Right lobe of liver (tissue), 4 donors: ENCODE results near the gene PCID2.

Experiments
- POLR2A ChIP-seq: fragments of 450-650 bp; IDR thresholded peaks from one replicate; pipeline ENCODE4 v1.6.1; 2017; ENCODE audit warnings: antibody characterized with exemption, mild to moderate bottlenecking
- TF ChIP-seq, protein P1 (sequence below), 4 donors: fragments of 200-600 bp in 3 of 4; fragments of 450-650 bp in 1 of 4; IDR thresholded peaks; one replicate each; pipeline versions ENCODE4 v1.5.1 to v1.8.0; 2016 to 2022; ENCODE audit warnings: antibody characterized with exemption in 4 of 4, mild to moderate bottlenecking in 2 of 4
- donor health status: DM: no; HTN: no; CAD: no.
- donor health status: DM: no; HTN: no; CAD: no.
- donor health status: DM: no; HTN: yes; CAD: no.

DNA sequence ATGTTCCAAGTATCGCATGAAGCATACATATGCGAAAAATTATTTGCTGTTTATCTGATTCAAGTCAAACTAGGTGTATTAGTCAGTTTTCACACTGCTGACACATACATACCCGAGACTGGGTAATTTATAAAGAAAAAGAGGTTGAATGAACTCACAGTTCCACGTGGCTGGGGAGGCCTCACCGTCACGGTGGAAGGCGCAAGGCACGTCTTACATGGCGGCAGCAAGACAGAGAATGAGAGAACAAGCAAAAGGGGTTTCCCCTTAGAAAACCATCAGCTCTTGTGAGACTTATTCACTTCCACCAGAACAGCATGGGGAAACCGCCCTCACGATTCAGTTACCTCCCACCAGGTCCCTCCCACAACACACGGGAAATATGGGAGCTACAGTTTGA, 63.0 kb downstream of the PCID2 start:
- TF ChIP-seq, protein P1, sequence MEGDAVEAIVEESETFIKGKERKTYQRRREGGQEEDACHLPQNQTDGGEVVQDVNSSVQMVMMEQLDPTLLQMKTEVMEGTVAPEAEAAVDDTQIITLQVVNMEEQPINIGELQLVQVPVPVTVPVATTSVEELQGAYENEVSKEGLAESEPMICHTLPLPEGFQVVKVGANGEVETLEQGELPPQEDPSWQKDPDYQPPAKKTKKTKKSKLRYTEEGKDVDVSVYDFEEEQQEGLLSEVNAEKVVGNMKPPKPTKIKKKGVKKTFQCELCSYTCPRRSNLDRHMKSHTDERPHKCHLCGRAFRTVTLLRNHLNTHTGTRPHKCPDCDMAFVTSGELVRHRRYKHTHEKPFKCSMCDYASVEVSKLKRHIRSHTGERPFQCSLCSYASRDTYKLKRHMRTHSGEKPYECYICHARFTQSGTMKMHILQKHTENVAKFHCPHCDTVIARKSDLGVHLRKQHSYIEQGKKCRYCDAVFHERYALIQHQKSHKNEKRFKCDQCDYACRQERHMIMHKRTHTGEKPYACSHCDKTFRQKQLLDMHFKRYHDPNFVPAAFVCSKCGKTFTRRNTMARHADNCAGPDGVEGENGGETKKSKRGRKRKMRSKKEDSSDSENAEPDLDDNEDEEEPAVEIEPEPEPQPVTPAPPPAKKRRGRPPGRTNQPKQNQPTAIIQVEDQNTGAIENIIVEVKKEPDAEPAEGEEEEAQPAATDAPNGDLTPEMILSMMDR (IDR thresholded peaks at IDR 0.05) = no peak
- no peak for TF ChIP-seq POLR2A
